Right hindlimb (tissue), 1 donor: Measurements from ENCODE around the gene OCA2.

ENCODE experiments used
- DNase-seq: peaks from one replicate; pipeline ENCODE4 v3.0.0-alpha.2; 2018

Gene OCA2

DNA sequence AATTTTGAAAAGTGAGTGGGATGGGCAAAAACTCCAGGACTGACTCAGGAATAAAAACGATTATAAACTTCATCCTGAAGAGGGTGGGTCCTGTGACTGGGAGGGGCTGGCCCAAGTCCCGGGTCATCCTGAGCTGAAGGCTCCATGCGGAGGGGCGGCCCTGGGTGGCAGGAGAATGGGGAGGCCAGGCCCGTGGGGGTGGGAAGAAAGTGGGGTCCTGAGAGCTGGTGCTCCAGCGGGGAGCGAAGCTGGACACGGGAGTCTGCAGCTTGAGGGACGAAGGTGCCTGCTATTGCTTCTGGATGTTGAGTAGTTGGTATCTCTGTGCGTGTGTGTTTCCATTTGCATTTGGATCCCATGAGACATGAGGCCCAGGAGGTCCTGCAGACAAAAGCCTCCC is 4.7 kb upstream of the OCA2 start:
- DNase-seq = no peak

GRCh38 chr15:28101983-28102441 is 2.9 kb upstream of the OCA2 start:
- DNase-seq = no peak

DNA sequence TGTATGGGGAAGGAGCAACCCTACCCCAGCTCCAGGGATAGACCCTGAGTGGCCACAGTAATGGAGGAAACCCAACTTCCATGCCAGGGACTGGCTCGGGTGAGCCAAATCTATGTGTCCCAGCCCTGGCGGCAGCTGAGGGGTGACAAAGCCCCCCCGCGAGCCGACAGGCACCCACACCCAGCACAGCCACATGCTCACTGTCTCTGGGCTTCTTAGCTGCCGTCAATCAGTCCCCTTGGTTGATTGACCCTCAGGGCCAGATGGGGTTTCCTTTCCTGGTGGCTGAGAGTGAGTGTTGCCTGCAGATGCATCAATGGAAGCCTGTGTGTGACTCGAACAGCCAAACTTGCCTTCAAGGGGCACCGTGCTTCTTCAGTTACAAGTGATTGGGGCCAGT is 2.1 kb upstream of the OCA2 start:
- no peak for DNase-seq

DNA sequence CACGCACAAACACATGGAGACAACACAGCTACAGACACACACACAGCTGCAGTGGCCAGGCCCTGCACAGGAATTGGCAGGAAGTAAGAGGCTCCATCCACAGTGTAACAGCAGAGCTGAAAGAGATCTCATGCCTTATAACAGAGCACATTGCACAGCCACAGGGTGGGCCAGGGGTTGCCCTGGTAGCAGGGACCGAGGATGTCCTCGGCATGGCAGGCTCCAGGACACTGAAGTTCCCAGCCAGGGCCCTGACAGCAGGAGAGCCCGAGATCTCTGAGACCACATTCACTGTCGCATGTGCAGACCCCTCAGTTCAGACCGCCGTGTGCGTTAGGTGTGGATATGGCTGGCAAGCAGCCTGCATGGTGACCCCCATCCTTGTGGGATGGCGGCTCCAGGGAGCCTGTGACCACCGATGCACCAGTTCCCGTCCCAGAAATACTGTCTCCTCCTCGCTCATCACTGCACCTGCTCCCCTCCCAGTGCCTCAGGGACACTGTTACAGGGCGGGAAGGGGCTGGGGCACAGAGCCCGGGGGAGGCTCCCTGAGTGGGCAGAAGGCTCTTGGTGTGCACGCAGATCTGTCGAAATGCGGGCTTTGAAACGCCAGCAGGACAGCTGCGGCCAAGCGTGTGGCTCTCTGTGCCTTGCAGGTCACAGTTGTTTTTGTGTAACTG is 1.5 kb upstream of the OCA2 start:
- DNase-seq = no peak

- no peak for DNase-seq
Measured at GRCh38 chr15:28099555-28100140, 533 bp upstream of the OCA2 start.

DNA sequence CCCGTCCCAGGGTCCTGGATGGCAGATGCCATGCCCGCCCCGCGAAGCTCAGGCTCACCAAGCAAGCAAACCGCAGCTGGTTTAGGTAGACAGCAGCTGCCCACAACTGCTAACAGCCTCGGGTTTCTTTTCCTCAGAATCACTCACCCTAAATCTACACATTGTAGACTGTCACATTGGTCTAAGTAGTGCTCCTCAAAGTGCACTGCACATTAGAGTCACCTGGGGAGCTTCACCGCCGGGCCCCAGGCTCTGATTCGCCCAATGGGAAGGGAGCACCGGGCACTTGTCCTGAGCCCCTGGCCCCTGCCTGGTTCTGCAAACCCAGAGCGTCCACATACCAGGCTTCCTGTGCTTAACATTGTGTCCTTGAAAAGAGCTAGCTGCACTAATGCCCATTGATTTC is 752 bp downstream of the OCA2 start:
- no peak for DNase-seq

GRCh38 chr15:28097656-28098359 is 1.3 kb downstream of the OCA2 start:
- DNase-seq = no peak

GRCh38 chr15:28096670-28097431 is 2.3 kb downstream of the OCA2 start:
- no peak for DNase-seq

DNA sequence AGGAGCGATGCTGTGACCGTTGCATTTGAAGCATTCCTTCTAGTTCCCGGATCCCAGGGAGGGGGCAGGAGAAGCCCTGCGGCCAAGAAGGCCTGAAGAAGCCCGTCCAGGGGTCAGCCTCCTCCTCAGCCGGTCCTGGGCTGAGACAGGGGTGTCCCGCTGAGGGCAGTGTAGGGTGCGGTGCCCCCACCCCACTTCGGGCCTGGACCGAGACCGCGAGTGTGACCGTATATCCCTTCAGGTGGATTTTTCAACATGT is 2.8 kb downstream of the OCA2 start:
- no peak for DNase-seq

GRCh38 chr15:28094732-28095521 is 4.2 kb downstream of the OCA2 start:
- DNase-seq = no peak

- no peak for DNase-seq
Measured at GRCh38 chr15:28093752-28094535, 5.2 kb downstream of the OCA2 start.

DNA sequence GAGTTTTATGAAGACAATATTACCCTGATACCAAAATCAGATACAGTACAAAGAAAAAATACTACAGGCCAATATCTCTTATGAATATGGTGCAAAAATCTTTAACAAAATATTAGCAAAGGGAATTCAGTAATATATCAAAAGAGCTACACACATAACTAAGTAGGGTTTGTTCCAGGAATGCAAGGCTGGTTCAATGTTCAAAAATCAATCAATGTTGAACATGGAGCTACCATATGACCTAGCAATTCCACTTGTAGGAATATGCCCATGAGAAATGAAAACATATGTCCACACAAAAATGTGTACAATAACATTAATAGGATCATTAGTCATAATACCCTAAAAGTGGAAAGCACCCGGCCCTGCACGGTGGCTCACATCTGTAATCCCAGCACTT is 7.8 kb downstream of the OCA2 start:
- DNase-seq = no peak

- DNase-seq = peak; percentile 44
Measured at GRCh38 chr15:28086175-28086703, 12.9 kb downstream of the OCA2 start.

- DNase-seq = no peak
Measured at GRCh38 chr15:28085489-28086174, 13.5 kb downstream of the OCA2 start.

GRCh38 chr15:28084547-28084946 is 14.6 kb downstream of the OCA2 start:
- no peak for DNase-seq

GRCh38 chr15:28082891-28083684 is 16.0 kb downstream of the OCA2 start:
- DNase-seq = no peak

GRCh38 chr15:28081594-28081993 is 17.5 kb downstream of the OCA2 start:
- DNase-seq = no peak

- DNase-seq = no peak
Measured at GRCh38 chr15:28080386-28080785, 18.7 kb downstream of the OCA2 start.

- no peak for DNase-seq
Measured at GRCh38 chr15:28079313-28079969, 19.7 kb downstream of the OCA2 start.
